ENCODE data around the gene SLC5A7. TPM values are rescaled to one million over a fixed set of nuclear protein-coding genes. Genes with fewer than 3 reads are reported as not detected.

SLC5A7 gene
- total RNA-seq, 1 experiment from 2014 or later, result 0.03 TPM

GRCh38 chr2:108029496-108029895, 43.2 kb downstream of the SLC5A7 start:
- H3K4me3 ChIP-seq (ENCODE audit: insufficient read depth, low read depth, low read length), result no peak overlapping the region
- H3K27me3 ChIP-seq (ENCODE audit: control insufficient read depth, insufficient read depth, low read length), result no peaks in the 10 kb centered on the region
- no peaks in the 10 kb centered on the region for H3K36me3 ChIP-seq (replicated peaks; ENCODE audit: control insufficient read depth, insufficient read depth, low read length)
- no peak for DNase-seq

- Histone ChIP-seq H3K27me3 (ENCODE audit: control insufficient read depth, insufficient read depth, low read length) (no peaks in the 10 kb centered on the region), H3K36me3 (replicated peaks; ENCODE audit: control insufficient read depth, insufficient read depth, low read length) (no peaks in the 10 kb centered on the region)
- DNase-seq, result no peak
Measured at GRCh38 chr2:108029912-108030311, 43.6 kb downstream of the SLC5A7 start.

GRCh38 chr2:108031471-108031941, 45.2 kb downstream of the SLC5A7 start:
- DNase-seq, result no peak
- no peak overlapping the region for H3K4me3 ChIP-seq (ENCODE audit: insufficient read depth, low read depth, low read length)
- H3K27me3 ChIP-seq (ENCODE audit: control insufficient read depth, insufficient read depth, low read length), result no peaks in the 10 kb centered on the region
- H3K36me3 ChIP-seq (replicated peaks; ENCODE audit: control insufficient read depth, insufficient read depth, low read length), result no peaks in the 10 kb centered on the region

More at GRCh38 chr2:108029912-108030311, 43.6 kb downstream of the SLC5A7 start:
- H3K4me3 ChIP-seq (ENCODE audit: insufficient read depth, low read depth, low read length), result no peak overlapping the region

- no peak for DNase-seq
- H3K27me3 ChIP-seq (ENCODE audit: control insufficient read depth, insufficient read depth, low read length), result no peaks in the 10 kb centered on the region
- no peaks in the 10 kb centered on the region for H3K36me3 ChIP-seq (replicated peaks; ENCODE audit: control insufficient read depth, insufficient read depth, low read length)
- no peak overlapping the region for H3K4me3 ChIP-seq (ENCODE audit: insufficient read depth, low read depth, low read length)
Measured at GRCh38 chr2:108034843-108035242, 48.5 kb downstream of the SLC5A7 start.

- no peak for DNase-seq
- H3K4me3 ChIP-seq (ENCODE audit: insufficient read depth, low read depth, low read length), result no peak overlapping the region
- H3K36me3 ChIP-seq (replicated peaks; ENCODE audit: control insufficient read depth, insufficient read depth, low read length), result no peaks in the 10 kb centered on the region
- no peaks in the 10 kb centered on the region for H3K27me3 ChIP-seq (ENCODE audit: control insufficient read depth, insufficient read depth, low read length)
Measured at GRCh38 chr2:108048752-108049151, 62.4 kb downstream of the SLC5A7 start.

GRCh38 chr2:108058576-108059137, 72.3 kb downstream of the SLC5A7 start:
- Histone ChIP-seq H3K4me3 (ENCODE audit: insufficient read depth, low read depth, low read length) (no peak overlapping the region), H3K27me3 (ENCODE audit: control insufficient read depth, insufficient read depth, low read length) (no peaks in the 10 kb centered on the region), H3K36me3 (replicated peaks; ENCODE audit: control insufficient read depth, insufficient read depth, low read length) (no peaks in the 10 kb centered on the region)
- no peak for DNase-seq

- no peaks in the 10 kb centered on the region for H3K36me3 ChIP-seq (replicated peaks; ENCODE audit: control insufficient read depth, insufficient read depth, low read length)
- no peak for DNase-seq
- H3K4me3 ChIP-seq (ENCODE audit: insufficient read depth, low read depth, low read length), result no peak overlapping the region
Measured at GRCh38 chr2:108061439-108062042, 75.2 kb downstream of the SLC5A7 start.

More at GRCh38 chr2:108061439-108062042, 75.2 kb downstream of the SLC5A7 start:
- H3K27me3 ChIP-seq (ENCODE audit: control insufficient read depth, insufficient read depth, low read length), result no peaks in the 10 kb centered on the region

Other genes starting within 250 kb of the SLC5A7 start
- not detected in 2 replicates for gene RGPD4, start 159.6 kb upstream of the SLC5A7 start, total RNA-seq (2014; rRNA removed; shearing (Covaris generic))

Measured in H7 (cell line).